ENCODE results near the gene GRID2.
A peak's percentile ranks its signal among the peaks of the same experiment; 100 is the strongest.
"Not testable (repeated sequence)": the region's sequence is repeated elsewhere in the genome, so short reads cannot be mapped to it uniquely, and the experiment has no call there.

GRID2 gene

DNA sequence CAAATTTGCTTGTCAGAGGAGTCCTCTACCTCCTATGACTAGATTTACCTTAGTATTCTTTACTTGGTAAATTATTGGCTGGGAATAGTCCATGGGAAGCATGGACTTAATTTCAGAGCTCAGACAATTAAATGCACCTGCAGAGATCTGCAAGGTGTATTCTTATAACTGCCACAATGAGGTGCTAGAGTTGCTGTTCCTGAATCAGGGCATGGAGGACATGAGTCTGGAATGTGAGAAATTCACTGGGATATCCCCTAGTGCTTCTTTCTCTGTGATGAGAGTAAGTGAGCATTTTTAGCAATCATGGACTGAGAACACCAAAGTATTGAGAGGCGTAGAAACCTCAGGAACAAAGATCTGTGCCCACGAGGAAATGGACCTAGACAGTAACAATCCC lies 32.9 kb upstream of the GRID2 start:
- H3K27ac ChIP-seq = no peak overlapping the region
- no peak for TF ChIP-seq ZFX (IDR thresholded peaks at IDR 0.05)
- TF ChIP-seq, protein P1, sequence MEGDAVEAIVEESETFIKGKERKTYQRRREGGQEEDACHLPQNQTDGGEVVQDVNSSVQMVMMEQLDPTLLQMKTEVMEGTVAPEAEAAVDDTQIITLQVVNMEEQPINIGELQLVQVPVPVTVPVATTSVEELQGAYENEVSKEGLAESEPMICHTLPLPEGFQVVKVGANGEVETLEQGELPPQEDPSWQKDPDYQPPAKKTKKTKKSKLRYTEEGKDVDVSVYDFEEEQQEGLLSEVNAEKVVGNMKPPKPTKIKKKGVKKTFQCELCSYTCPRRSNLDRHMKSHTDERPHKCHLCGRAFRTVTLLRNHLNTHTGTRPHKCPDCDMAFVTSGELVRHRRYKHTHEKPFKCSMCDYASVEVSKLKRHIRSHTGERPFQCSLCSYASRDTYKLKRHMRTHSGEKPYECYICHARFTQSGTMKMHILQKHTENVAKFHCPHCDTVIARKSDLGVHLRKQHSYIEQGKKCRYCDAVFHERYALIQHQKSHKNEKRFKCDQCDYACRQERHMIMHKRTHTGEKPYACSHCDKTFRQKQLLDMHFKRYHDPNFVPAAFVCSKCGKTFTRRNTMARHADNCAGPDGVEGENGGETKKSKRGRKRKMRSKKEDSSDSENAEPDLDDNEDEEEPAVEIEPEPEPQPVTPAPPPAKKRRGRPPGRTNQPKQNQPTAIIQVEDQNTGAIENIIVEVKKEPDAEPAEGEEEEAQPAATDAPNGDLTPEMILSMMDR (conservative IDR thresholded peaks at IDR 0.05) = peak; percentile 23

DNA sequence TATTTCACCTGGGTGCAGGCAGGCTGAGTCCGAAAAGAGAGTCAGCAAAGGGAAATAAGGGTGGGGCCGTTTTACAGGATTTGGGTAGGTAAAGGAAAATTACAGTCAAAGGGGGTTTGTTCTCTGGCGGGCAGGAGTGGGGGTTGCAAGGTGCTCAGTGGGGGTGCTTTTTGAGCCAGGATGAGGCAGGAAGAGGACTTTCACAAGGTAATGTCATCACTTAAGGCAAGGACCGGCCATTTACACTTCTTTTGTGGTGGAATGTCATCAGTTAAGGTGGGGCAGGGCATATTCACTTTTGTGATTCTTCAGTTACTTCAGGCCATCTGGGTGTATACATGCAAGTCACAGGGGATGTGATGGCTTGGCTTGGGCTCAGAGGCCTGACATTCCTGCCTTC lies 32.2 kb upstream of the GRID2 start:
- not testable (repeated sequence) for H3K27ac ChIP-seq

DNA sequence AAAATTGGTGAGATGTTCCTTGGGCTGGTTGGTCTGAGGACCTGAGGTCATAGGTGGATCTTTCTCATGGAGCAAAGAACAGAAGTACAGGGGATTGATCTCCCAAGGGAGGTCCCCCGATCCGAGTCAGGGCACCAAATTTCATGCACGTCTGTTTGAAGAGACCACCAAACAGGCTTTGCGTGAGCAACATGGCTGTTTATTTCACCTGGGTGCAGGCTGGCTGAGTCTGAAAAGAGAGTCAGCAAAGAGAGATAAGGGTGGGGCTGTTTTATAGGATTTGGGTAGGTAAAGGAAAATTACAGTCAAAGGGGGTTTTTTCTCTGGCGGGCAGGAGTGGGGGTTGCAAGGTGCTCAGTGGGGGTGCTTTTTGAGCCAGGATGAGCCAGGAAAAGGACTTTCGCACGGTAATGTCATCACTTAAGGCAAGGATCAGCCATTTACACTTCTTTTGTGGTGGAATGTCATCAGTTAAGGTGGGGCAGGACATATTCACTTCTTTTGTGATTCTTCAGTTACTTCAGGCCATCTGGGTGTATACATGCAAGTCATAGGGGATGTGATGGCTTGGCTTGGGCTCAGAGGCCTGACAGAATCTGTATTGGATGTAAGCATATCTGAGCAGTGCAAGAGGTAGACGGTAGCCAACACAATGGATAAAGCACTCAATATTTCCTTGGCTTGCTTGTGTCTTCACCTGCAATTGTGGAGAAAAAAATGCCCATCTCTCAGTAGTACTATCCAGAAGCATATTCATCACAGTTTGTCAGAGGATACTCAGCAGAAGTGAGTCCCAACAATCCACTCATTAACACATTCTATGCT lies 26.5 kb upstream of the GRID2 start:
- H3K27ac ChIP-seq = not testable (repeated sequence)

GRCh38 chr4:92279296-92279695 lies 24.5 kb upstream of the GRID2 start:
- TF ChIP-seq, protein P1 (conservative IDR thresholded peaks at IDR 0.05) = no peak
- no peak for TF ChIP-seq ZFX (IDR thresholded peaks at IDR 0.05)

DNA sequence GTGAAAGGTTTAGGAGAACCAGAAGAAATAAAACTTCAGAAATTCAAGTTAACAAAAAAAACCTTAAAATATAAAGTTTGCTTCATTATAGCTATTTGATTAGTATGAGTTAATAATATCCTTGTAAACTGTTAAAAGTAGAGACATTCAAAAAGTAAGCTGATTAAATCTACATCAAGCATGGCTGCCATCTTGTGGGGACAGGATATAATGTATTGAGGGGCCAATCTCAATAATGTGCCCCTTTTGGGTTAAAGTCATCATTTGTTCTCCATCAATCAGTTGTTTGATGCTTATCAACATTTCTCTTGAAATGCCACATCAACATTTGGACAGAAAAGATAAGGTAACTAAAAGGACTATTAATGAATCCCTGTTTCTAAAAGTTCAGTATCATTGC lies 4.6 kb upstream of the GRID2 start:
- H3K27ac ChIP-seq = no peak overlapping the region
- TF ChIP-seq, protein P1 (conservative IDR thresholded peaks at IDR 0.05) = peak; percentile 23
- no peak for TF ChIP-seq ZFX (IDR thresholded peaks at IDR 0.05)

More at GRCh38 chr4:92279296-92279695, 24.5 kb upstream of the GRID2 start:
- H3K27ac ChIP-seq = no peak overlapping the region

- H3K27ac ChIP-seq = no peak overlapping the region
- no peak for TF ChIP-seq ZFX (IDR thresholded peaks at IDR 0.05)
- TF ChIP-seq, protein P1 (conservative IDR thresholded peaks at IDR 0.05) = no peak
These were observed 355 bp downstream of the GRID2 start for GRCh38 chr4:92304121-92304520.

GRCh38 chr4:92304606-92305005 lies 840 bp downstream of the GRID2 start:
- TF ChIP-seq, protein P1 (conservative IDR thresholded peaks at IDR 0.05) = no peak
- no peak for TF ChIP-seq ZFX (IDR thresholded peaks at IDR 0.05)
- no peak overlapping the region for H3K27ac ChIP-seq

DNA sequence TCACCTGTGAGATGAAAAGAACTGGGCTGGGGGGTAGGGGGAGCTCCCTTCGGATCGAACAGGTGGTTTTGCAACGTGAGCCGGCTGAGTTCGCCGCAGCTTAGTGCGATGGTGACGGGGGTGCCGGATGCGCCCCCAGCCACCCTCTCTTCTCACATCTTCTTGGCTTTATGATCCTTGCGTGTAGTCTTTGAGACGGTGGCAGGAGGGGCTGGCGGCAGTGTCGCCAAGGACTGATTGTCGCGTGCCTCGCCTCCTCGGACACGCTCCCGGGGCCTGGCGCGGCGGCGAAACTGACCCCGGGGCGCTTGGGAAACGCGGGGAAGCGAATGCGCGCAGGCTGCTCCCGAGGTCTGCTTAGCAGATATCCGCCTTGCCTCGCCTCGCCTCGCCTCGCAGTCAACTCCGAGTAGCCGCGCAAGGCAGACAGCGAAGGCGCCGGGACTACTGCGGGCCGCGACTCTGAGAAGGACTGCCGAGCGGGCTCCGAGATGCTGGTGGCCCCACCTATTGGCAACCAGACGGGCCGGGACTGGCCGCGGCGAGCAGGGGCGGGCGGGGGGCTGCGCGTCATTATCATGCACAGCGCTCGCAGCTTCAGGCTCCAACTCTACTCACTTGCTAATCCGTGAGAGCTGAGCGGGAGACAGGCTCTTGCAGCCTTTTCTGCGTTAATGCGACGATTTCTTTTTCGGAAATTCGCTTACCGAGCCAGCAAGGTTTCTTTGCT lies 1.5 kb downstream of the GRID2 start:
- no peak for TF ChIP-seq ZFX (IDR thresholded peaks at IDR 0.05)
- TF ChIP-seq, protein P1 (conservative IDR thresholded peaks at IDR 0.05) = no peak
- H3K27ac ChIP-seq = no peak overlapping the region
